Gastrocnemius medialis (tissue), 4 donors: ENCODE measurements around the gene SFI1.

Experiments used
- CTCF ChIP-seq, 5 experiments: fragments of 450-650 bp in 3 of 5; fragments of 200-600 bp in 2 of 5; sonication (generic) in 2 of 5; IDR thresholded peaks in 4 of 5; conservative IDR thresholded peaks in 1 of 5; 1 replicate in 4 of 5; 2 replicates in 1 of 5; pipeline ENCODE4 v1.5.1; 2016 to 2019; ENCODE audit warnings: antibody characterized with exemption in 5 of 5, mild to moderate bottlenecking in 3 of 5, moderate library complexity in 3 of 5
- POLR2A ChIP-seq, 2 donors: fragments of 450-650 bp; IDR thresholded peaks; one replicate each; pipeline ENCODE4 v1.6.1; 2017; ENCODE audit warnings: antibody characterized with exemption in 2 of 2, mild to moderate bottlenecking in 2 of 2, moderate library complexity in 2 of 2

GRCh38 chr22:31639436-31640039 lies 143.2 kb downstream of the SFI1 start:
- TF ChIP-seq CTCF (IDR thresholded peaks at IDR 0.05 in 4 of 5, conservative IDR thresholded peaks at IDR 0.05 in 1 of 5) = no peak
- TF ChIP-seq POLR2A (IDR thresholded peaks at IDR 0.05) = no peak
